GM10847 (cell line): Measurements from ENCODE around the gene GFY.

Experiments used
- POLR2A ChIP-seq: IDR thresholded peaks from 2 replicates; pipeline ENCODE4 v1.6.1; 2011; ENCODE audit not compliant: insufficient read length; ENCODE audit errors: extremely low read depth

GFY gene

GRCh38 chr19:49432141-49433073, 7.2 kb downstream of the GFY start:
- no peak for TF ChIP-seq POLR2A

DNA sequence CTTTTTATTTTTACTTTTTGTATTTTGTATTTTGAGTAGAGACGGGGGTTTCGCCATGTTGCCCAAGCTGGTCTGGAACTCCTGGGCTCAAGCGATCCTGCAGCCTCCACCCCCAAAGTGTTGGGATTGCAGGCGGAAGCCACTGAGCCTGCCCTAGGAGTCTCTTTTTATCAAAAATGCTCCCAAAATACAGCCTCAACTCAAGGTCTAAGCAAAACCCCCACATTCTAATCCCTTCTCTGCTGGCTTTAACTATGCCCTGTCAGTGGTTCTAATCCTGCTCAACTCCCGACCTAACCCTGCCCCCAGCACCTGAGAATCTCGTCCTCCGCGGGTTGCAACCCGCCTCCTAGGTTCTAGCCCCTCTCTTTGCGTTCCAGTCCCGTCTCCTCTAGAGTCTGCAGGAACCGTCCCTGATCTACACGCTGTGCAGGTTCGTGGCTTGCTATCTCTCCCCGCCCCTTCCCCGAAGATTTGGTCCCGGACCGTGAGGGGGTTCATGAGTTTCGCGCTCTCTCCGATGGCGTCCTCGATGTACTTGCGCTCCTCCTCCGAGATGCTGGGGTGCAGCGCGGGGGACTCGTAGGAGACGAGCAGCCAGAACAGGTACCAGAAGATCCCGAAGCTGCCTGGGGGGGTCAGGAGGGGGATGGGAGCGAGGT, 8.2 kb downstream of the GFY start:
- TF ChIP-seq POLR2A, result no peak

GRCh38 chr19:49434907-49435583, 9.9 kb downstream of the GFY start:
- TF ChIP-seq POLR2A, result no peak

DNA sequence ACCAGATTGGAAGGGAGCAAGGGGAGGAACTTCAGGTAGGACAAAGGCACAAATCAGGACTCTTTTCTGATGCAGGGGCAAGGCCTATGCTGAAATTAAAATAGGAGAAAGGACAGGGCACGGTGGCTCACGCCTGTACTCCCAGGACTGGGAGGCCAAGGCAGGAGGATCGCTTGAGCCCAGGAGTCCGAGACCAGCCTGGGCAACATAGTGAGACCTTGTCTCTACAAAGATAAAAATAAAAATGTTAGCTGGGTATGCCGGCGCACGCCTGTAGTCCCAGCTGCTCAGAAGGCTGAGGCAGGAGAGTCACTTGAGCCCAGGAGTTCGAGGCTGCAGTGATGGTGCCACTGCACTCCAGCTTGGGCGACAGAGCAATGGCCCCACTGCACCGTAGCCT, 10.5 kb downstream of the GFY start:
- no peak for TF ChIP-seq POLR2A

DNA sequence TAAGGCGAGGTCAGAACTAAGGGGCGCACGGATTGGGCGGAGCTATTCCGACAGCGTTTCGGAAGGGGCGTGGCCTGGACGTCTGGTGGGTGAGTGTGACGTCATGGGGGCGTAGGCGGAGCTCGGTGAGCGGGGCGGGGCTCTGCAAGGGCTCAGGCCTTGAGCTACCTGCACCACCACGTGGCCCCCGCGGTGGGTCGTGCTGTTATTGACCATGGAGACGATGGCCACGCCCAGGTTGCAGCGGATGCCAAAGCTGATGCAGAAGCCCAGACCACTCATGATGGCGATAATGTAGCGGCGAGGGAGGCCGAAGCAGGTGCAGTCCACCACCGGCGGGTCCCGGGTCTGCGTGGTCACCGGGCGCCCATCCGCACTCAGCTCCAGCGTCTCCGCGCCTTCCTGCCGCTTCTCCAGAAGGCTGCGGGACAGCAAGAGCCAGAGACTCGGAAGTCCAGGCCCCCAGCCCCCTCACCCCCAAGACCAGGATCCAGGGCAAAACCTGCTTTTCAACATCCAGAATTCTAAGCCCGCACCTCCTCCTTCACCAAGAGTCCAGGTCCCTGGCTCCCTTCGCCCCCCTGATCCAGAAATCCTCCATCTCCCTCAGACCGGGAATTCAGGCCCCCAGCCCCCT, 11.3 kb downstream of the GFY start:
- no peak for TF ChIP-seq POLR2A

DNA sequence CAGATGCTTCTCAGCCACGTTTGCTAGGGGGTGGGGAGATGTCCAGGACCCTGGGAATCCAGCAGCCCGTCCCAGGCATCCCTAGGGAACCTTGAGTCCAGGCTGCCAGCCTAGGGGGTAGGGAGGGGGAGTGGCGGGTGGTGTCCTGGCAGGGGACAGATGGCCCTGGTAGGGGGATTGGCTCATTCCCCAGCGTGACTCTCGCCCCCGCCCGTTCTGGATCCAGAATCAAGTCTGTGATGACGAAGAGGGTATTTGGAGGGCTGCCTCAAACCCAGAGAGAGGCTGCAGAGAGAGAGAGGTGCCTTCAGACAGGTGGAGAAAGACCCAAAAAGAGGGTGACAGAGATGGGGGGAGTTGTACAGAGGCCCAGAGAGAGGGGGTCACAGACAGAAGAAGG, 12.0 kb downstream of the GFY start:
- no peak for TF ChIP-seq POLR2A

DNA sequence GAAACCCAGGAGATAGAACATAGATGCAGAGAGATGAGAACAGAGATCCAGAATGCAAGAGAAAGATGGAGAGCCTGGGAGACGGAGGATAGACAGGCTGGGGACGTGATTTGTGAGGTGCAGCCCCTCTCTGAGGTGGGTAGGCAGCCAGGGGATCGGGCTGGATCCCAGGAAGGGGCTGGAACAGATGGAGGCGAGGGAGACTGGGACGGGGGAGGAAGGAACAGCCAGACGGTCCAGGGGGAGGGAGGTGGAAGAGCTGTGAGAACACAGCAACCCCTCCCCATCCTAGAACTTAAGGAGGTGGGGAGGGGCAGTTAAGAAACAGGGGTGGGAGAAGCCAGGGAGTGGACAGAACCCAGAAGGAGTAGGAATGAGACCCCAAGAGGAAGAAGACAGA, 13.1 kb downstream of the GFY start:
- no peak for TF ChIP-seq POLR2A

DNA sequence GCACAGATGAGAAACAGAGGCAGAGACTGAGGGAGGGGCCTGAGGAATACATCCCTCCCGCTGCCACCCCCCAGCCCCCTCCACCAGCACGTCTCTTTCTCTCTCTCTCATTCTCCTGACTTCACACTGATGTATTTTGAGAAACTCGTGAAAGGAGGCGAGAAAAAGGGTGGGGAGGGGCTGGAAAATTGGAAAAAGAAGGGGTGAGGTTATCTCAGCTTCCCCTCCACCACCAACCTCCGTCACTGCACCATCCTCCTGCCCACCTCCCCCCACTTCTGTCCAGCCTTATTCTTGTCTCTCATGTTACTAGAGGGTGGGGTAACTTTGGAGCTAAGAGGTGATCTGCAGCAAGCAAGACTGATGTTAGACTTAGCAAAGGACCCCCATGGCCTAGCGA, 14.6 kb downstream of the GFY start:
- TF ChIP-seq POLR2A, result no peak

DNA sequence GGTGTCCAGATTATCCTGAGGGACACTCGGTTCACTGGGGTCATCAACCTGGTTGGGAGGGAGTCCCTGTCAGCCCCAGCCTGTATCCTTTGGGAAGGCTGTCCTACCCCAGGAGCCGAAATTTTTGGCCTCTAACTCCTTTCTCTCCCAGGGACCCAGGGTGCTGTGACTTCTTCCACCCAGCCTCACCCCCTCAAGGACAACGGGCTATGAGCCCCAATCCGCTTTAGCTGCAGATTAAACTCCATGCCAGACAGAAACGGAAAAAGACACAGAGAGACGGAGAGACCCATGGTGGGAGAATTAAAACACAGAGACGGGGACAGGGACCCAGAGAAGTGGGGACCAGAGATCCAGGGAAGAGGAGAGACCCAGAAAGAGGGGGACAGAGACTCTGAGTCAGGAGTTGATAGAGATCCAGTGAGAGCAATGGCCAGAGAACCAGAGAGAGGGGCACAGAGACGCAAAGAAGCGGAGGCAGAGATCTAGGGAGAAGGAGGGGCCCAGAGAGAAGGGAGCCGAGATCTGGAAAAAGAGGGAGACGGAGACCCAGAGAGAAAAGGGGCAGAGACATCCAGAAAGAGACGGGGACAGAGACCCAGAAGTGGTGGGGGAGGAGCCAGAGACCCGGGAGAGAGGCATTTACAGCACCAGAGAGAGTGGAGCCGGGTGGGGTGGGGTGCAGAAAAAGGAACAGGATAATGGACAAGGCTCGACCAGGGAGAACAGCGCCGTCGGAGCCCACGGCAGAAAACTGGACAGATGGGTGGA, 15.4 kb downstream of the GFY start:
- no peak for TF ChIP-seq POLR2A

DNA sequence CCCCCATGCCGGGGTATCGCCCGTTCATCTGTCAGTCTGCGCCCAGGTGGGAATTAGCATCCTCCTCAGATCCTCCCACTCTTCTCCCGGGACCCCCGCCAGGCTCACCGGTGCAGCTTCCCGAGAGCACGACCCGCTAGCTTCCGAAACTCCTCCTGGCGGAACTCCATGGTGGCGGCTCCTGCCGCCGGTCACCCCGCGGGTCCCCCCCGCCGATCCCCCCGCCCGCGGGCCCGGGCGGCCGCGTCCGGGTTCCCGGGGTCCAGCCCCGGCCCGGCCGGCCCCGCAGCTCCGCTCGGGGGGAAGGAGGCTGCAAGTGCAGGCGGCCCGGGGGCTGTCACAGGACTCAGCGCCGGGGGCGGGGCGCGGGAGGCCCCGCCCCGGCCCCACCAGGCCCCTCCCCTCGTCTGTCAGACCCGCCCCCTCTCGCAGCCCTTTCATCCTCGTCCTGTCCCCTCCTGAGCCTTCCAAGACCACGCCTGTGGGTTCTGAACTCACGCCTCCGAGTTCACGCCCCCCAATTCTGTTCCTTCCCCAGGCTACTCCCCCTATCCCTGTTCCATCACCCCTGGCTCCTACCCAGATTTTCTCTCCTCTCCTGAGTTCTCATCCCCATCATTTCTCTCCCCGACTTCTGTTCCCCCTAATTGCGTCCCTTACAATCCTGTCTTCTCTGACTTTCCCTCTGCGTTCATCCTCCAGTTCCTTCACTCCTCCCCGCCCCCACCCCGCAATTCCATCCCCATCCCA, 16.2 kb downstream of the GFY start, which contains the start of gene SLC17A7:
Gene SLC17A7, minus strand, starts transcription at position 318 of the 750 bp plus-strand sequence. Its CDS starts 148 bp downstream, at position 170.
- no peak for TF ChIP-seq POLR2A

- TF ChIP-seq POLR2A, result no peak
Observed at GRCh38 chr19:49441960-49442350, 16.8 kb downstream of the GFY start.

DNA sequence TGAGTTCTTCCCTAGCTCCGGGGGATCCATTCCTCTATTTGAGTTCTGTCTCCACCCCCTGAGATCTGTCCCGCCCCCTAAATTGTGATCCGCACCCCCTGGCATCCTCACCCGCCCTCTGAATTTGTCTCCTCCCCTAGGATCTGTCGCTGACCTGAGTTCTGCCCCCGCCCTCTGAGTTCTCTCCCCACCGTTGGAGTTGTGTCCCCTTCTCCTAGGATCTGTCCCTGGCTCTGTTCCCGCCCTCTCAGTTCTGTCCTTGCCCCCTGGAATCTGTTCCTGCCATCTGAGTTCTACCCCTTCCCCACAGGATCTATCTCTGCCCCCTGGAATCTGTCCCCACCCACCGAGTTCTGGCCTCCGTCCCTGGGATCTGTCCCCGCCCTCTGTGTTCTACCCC, 17.2 kb downstream of the GFY start:
- no peak for TF ChIP-seq POLR2A

- no peak for TF ChIP-seq POLR2A
Observed at GRCh38 chr19:49442771-49443365, 17.7 kb downstream of the GFY start.
